ENCODE data around the gene THOC2. TPM values are rescaled to one million over a fixed set of nuclear protein-coding genes. Genes with fewer than 3 reads are reported as not detected.

Gene THOC2
- polyA plus RNA-seq, 1 donor = 91.3 TPM

Other genes with a start within 250 kb of the THOC2 start
- 37.2 TPM for gene XIAP, start 127.0 kb upstream of the THOC2 start, polyA plus RNA-seq
- 70.0 TPM for gene STAG2, start 228.7 kb upstream of the THOC2 start, polyA plus RNA-seq